ENCODE results near the gene NSMF.

NSMF gene, protein sequence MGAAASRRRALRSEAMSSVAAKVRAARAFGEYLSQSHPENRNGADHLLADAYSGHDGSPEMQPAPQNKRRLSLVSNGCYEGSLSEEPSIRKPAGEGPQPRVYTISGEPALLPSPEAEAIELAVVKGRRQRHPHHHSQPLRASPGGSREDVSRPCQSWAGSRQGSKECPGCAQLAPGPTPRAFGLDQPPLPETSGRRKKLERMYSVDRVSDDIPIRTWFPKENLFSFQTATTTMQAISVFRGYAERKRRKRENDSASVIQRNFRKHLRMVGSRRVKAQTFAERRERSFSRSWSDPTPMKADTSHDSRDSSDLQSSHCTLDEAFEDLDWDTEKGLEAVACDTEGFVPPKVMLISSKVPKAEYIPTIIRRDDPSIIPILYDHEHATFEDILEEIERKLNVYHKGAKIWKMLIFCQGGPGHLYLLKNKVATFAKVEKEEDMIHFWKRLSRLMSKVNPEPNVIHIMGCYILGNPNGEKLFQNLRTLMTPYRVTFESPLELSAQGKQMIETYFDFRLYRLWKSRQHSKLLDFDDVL

DNA sequence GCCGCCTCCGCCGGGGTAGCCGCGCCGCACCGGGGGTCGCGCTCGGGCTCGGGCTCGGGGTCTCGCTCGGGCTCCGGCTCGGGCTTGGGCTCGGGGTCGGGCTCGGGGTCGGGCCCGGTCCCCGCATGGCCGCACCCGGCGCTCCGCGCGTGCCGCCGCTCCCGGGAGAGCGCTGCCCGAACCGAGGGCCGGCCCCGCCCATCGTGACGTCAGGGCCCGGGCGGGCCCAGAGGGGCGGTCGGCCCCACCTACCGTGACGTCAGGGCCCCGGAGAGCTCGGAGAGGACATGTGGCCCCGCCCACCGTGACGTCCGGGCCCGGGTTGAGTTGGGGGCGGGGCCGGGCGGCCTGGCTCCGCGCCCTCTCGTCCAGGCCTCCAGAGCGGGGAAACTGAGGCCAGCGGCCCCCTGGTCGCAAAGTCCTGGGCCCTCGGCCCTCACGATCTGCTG is at the start of gene NSMF:
Gene NSMF, minus strand, starts transcription at position 183 of the 449 bp plus-strand sequence. CDS start 232 bp downstream, outside the sequence.
- Histone ChIP-seq H2AFZ (ENCODE audit: low read depth, low read length) (no peak within 1 kb of the TSS), H3K36me3 (replicated peaks; ENCODE audit: low read depth, low read length) (peaks cover 22% of the 10 kb centered on the region), H3K9ac (ENCODE audit: low read length) (peak within 1 kb of the TSS; percentile 81), H3K4me2 (ENCODE audit: low read length) (peak within 1 kb of the TSS; percentile 96), H3K79me2 (ENCODE audit: low read length) (peaks cover 14% of the 10 kb centered on the region), H3K4me3 (ENCODE audit: low read length) (peak within 1 kb of the TSS; percentile 98), H3K27me3 (ENCODE audit: low read depth, low read length) (no peaks in the 10 kb centered on the region), H3K9me3 (ENCODE audit: insufficient read depth, low read length) (no peaks in the 10 kb centered on the region), H4K20me1 (ENCODE audit: insufficient read depth, low read length) (no peaks in the 10 kb centered on the region; the same call in 1 of the 2 replicates), H3K4me1 (ENCODE audit: low read length) (peaks cover 27% of the 10 kb centered on the region), H3K27ac (ENCODE audit: low read length) (peak within 1 kb of the TSS; percentile 16; the same call in 1 of the 2 replicates)
- TF ChIP-seq EZH2phosphoT487 (IDR thresholded peaks at IDR 0.05; ENCODE audit: low read depth) (no peak), CTCF (IDR thresholded peaks at IDR 0.05; ENCODE audit: low read depth, low read length) (no peak)

DNA sequence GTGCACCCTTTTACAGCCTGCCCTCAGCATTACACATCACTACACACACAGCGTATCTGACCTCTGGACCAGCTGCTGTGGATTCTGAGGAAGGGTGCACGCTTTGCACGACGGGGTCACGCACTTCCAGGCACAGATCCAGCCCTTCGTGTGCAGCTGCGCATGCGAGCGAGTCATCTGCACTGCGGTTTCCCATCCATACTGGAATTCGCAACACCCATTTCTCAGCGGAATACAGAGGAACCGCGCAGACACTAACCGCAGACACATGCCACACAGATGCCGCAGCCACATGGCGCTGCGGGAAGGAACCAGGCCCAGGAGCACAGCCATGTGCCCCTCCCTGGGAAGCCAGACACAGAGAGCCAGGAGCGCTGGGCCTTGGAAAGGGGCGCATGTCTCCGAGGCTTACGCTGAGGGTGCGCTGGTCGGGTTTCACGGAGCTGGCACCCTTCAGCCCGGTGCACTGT is 47.6 kb upstream of the NSMF start:
- H3K4me3 ChIP-seq (ENCODE audit: low read length), result no peak overlapping the region
- H3K4me1 ChIP-seq (ENCODE audit: low read length), result no peaks in the 10 kb centered on the region
- no peak overlapping the region for H2AFZ ChIP-seq (ENCODE audit: low read depth, low read length)
- H3K9ac ChIP-seq (ENCODE audit: low read length), result no peak overlapping the region
- no peaks in the 10 kb centered on the region for H3K9me3 ChIP-seq (ENCODE audit: insufficient read depth, low read length)
- H4K20me1 ChIP-seq (ENCODE audit: insufficient read depth, low read length), result no peaks in the 10 kb centered on the region
- no peak overlapping the region for H3K4me2 ChIP-seq (ENCODE audit: low read length)
- no peaks in the 10 kb centered on the region for H3K36me3 ChIP-seq (replicated peaks; ENCODE audit: low read depth, low read length)
- H3K27ac ChIP-seq (ENCODE audit: low read length), result no peak overlapping the region
- TF ChIP-seq EZH2phosphoT487 (IDR thresholded peaks at IDR 0.05; ENCODE audit: low read depth) (no peak), CTCF (IDR thresholded peaks at IDR 0.05; ENCODE audit: low read depth, low read length) (no peak)
- H3K79me2 ChIP-seq (ENCODE audit: low read length), result no peaks in the 10 kb centered on the region
- H3K27me3 ChIP-seq (ENCODE audit: low read depth, low read length), result no peaks in the 10 kb centered on the region

DNA sequence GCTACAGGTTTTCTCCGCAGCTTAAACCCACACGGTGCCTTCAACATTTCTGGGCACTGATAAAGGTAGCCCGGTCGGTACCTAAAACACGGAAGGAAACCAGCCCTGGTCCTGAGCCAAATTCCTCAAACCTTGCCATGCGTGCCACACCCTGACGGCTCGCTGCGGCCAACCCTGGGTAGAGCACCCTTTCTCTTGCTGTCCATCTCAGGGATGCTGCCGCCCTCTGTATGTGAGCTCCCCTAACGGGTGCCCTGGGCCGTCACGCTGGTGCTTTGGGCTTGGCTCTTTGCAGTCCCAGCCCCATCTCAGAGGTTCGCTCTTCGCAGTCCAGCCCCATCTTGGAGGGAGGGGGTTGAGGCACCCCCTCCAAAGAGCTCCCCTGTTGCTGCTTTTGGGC is 47.1 kb upstream of the NSMF start:
- H3K4me2 ChIP-seq (ENCODE audit: low read length), result no peak overlapping the region
- no peaks in the 10 kb centered on the region for H3K36me3 ChIP-seq (replicated peaks; ENCODE audit: low read depth, low read length)
- no peaks in the 10 kb centered on the region for H3K4me1 ChIP-seq (ENCODE audit: low read length)

More for the DNA sequence above, 47.1 kb upstream of the NSMF start:
- H3K27ac ChIP-seq (ENCODE audit: low read length), result no peak overlapping the region
- no peak overlapping the region for H3K4me3 ChIP-seq (ENCODE audit: low read length)
- no peaks in the 10 kb centered on the region for H3K27me3 ChIP-seq (ENCODE audit: low read depth, low read length)
- H3K9ac ChIP-seq (ENCODE audit: low read length), result no peak overlapping the region
- TF ChIP-seq EZH2phosphoT487 (IDR thresholded peaks at IDR 0.05; ENCODE audit: low read depth), result no peak
- no peak for TF ChIP-seq CTCF (IDR thresholded peaks at IDR 0.05; ENCODE audit: low read depth, low read length)
- H4K20me1 ChIP-seq (ENCODE audit: insufficient read depth, low read length), result no peaks in the 10 kb centered on the region
- no peak overlapping the region for H2AFZ ChIP-seq (ENCODE audit: low read depth, low read length)
- H3K79me2 ChIP-seq (ENCODE audit: low read length), result no peaks in the 10 kb centered on the region
- H3K9me3 ChIP-seq (ENCODE audit: insufficient read depth, low read length), result no peaks in the 10 kb centered on the region
